ENCODE data around the gene TREM1.

Gene TREM1

DNA sequence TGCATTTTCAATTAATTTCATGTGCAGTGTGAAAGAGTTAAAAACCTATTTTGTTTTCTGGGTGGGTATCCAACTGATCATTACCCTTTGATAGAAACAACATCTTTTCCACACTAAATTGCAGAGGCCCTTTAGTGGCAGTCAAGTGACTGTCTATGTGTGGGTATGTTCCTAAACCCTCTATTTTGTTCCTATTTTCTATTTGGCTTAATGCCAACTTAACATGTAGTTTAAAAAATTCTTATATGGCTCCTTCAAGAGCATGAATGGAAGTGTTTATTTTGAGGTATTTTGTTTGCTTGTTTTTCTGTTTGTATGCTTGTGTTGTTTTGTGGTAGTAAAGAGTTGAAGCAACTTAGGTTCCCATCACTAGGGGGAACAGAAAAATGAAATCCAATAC, 19.9 kb downstream of the TREM1 start:
- no peak for DNase-seq (ENCODE audit: low read depth)
- TF ChIP-seq, protein P1, sequence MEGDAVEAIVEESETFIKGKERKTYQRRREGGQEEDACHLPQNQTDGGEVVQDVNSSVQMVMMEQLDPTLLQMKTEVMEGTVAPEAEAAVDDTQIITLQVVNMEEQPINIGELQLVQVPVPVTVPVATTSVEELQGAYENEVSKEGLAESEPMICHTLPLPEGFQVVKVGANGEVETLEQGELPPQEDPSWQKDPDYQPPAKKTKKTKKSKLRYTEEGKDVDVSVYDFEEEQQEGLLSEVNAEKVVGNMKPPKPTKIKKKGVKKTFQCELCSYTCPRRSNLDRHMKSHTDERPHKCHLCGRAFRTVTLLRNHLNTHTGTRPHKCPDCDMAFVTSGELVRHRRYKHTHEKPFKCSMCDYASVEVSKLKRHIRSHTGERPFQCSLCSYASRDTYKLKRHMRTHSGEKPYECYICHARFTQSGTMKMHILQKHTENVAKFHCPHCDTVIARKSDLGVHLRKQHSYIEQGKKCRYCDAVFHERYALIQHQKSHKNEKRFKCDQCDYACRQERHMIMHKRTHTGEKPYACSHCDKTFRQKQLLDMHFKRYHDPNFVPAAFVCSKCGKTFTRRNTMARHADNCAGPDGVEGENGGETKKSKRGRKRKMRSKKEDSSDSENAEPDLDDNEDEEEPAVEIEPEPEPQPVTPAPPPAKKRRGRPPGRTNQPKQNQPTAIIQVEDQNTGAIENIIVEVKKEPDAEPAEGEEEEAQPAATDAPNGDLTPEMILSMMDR (IDR thresholded peaks at IDR 0.05; ENCODE audit: low read depth, low read length, missing control alignments), result no peak
- in situ Hi-C loops (cut with HindIII; ENCODE audit: low sequenced_read_pairs), result no loop called here
- H3K4me3 ChIP-seq (ENCODE audit: low read depth, low read length), result no peak overlapping the region

DNA sequence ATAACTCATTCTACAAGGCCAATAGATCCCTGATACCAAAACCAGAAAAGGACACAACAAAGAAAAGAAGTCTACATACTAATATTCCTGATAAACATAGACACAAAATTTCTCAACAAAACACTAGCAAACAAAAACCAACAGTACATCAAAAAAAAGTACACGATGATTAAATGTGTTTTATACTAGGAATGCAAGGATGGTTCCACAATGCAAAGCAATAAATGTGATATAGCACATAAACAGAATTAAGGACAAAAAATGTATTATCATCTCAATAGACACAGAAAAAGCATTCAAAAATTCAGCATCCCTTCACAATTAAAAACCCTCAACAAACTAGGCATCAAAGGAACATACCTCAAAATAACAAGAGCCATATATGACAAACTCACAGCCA, 23.2 kb downstream of the TREM1 start:
- TF ChIP-seq, protein P1 (IDR thresholded peaks at IDR 0.05; ENCODE audit: low read depth, low read length, missing control alignments), result no peak
- H3K4me3 ChIP-seq (ENCODE audit: low read depth, low read length), result no peak overlapping the region
- in situ Hi-C loops (cut with HindIII; ENCODE audit: low sequenced_read_pairs), result no loop called here
- DNase-seq (ENCODE audit: low read depth), result no peak

DNA sequence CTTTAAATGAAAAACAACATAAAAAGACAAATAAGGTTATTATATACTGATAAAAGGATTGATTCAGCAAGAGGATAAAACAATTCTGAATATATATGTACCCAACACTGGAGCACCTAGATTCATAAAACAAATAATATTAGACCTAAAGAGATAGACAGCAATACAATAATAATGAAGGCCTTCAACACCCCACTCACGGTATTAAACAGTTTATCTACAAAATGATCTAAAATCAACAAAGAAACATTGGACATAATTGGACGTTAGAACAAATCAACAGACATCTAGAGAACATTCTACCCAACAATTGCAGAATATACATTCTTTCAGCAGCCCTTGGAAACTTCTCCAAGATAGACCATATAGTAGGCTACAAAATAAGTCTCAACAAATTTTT, 24.1 kb downstream of the TREM1 start:
- TF ChIP-seq, protein P1 (IDR thresholded peaks at IDR 0.05; ENCODE audit: low read depth, low read length, missing control alignments), result no peak
- no peak for DNase-seq (ENCODE audit: low read depth)
- in situ Hi-C loops (cut with HindIII; ENCODE audit: low sequenced_read_pairs), result no loop called here
- no peak overlapping the region for H3K4me3 ChIP-seq (ENCODE audit: low read depth, low read length)

DNA sequence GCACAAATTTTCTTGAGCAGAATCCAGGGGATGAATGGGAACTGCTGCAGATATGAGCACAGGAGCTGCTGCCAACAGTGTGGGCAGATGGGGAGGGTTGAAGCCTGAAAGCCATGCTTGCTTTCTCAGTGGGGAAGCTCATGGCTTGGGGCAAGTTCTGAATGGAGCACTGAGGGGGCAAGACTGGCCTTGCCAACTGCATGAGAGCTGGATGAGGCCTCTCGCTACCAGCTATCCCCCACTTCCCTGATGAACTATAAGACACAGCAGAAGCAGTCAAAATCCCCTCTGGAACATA, 28.3 kb downstream of the TREM1 start:
- in situ Hi-C loops (cut with HindIII; ENCODE audit: low sequenced_read_pairs), result no loop called here
- TF ChIP-seq, protein P1 (IDR thresholded peaks at IDR 0.05; ENCODE audit: low read depth, low read length, missing control alignments), result no peak
- no peak overlapping the region for H3K4me3 ChIP-seq (ENCODE audit: low read depth, low read length)
- no peak for DNase-seq (ENCODE audit: low read depth)

DNA sequence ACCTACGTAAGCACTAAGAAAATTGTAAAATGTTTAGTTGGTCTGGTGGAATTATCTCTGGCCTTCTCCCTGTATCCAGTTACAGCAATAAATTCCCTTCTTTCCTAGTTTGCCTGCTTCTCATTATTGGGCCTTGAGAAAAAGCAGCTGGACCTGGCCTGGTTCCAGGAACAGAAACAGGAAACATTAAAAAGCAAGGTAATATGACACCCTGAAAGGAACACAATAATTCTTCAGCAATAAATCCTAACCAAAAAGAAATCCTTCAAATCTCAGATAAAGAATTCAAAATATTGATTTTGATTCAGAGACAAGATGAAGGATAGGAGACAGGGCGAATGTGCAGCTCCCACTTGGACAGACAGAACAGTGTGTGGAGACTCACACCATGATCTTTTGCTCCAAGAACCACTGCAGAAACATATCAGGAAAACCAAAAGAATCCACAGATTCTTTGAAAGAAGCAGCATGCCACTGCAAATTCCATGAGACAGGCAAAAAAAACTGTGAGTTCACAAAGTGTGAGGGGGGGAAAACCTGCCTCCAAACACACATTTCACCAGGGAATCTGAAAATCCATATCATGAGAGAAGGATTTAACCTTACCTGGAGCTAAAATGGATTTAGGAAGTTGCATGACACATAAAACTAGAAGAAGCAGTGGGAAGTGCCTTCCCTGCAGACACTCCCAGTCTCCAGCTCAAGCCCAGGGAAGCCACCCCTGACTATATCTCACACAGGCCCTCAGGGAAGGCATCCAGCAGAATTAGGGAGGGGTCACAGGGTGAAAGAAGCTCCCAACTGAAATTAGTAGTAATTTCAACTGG, 28.9 kb downstream of the TREM1 start:
- H3K4me3 ChIP-seq (ENCODE audit: low read depth, low read length), result no peak overlapping the region
- in situ Hi-C loops (cut with HindIII; ENCODE audit: low sequenced_read_pairs), result no loop called here
- DNase-seq (ENCODE audit: low read depth), result peak; percentile 34
- TF ChIP-seq, protein P1 (IDR thresholded peaks at IDR 0.05; ENCODE audit: low read depth, low read length, missing control alignments), result no peak

DNA sequence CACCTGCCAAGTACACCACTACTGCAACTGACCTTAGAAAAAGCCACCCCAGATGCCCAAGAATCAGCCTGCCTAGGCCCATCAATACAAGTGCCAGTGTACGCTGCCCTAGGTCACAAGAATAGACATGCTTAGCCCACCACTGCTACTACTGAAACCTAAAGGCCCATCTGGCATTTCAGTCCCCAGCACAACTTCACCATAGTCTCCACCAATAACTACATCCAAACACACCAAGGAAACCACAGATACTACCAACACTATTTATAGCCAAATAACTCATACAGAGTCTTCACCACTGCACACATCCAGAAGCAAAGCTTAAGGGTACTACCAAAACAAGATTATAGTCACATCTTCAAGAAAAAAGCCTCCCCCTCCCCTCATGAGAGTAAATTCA, 30.1 kb downstream of the TREM1 start:
- DNase-seq (ENCODE audit: low read depth), result no peak
- in situ Hi-C loops (cut with HindIII; ENCODE audit: low sequenced_read_pairs), result no loop called here
- TF ChIP-seq, protein P1 (IDR thresholded peaks at IDR 0.05; ENCODE audit: low read depth, low read length, missing control alignments), result no peak
- no peak overlapping the region for H3K4me3 ChIP-seq (ENCODE audit: low read depth, low read length)
